OCI-M2 (cell line): ENCODE measurements around the gene KRT17.
"Not testable (repeated sequence)": the region's sequence is repeated elsewhere in the genome, so short reads cannot be mapped to it uniquely, and the experiment has no call there.

Experiments
- DNase-seq: peaks from one replicate; lab custom pipeline; 2025; ENCODE audit not compliant: unreplicated experiment; lab: John Stamatoyannopoulos, UW

Gene KRT17

DNA sequence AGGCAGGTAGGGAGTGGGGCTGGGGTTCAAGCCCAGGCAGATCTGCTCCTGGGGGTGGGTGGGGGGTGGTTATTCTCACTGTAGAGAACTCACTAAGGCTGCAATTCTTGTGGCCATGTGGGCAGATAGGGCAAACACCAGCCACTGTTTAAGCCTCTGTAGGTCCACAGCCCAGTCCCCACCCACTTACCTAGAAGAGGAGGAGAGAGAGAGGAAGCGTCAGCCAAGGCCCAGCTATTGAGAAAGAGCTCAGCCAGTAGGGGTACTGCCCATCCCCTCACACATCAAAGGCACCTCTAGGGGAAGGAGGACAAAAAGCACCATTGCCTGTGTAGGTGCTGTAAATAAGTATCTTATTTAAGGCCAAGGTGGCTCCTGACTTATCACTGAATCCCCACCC lies 24.7 kb downstream of the KRT17 start:
- no peak for DNase-seq

DNA sequence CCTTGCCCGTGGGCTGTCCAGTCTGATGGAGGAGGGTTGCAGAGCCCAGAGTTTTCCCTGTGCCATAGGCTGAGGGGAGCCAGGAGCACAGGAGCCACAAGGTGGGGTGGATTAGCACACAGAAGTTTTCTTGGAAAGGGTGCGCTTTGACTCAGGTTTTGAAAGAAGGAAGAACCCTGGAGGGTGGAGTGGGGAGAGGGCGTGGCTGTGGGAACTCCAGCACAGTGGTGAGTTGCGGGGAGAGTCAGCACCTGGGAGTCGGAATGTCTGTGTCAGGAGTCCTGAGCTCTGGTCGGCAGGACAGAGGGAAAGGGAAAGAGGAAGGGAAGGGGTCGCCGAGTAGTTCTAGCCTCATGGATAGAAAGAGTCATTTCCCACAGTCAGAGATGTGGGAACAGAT lies 28.8 kb downstream of the KRT17 start:
- no peak for DNase-seq

DNA sequence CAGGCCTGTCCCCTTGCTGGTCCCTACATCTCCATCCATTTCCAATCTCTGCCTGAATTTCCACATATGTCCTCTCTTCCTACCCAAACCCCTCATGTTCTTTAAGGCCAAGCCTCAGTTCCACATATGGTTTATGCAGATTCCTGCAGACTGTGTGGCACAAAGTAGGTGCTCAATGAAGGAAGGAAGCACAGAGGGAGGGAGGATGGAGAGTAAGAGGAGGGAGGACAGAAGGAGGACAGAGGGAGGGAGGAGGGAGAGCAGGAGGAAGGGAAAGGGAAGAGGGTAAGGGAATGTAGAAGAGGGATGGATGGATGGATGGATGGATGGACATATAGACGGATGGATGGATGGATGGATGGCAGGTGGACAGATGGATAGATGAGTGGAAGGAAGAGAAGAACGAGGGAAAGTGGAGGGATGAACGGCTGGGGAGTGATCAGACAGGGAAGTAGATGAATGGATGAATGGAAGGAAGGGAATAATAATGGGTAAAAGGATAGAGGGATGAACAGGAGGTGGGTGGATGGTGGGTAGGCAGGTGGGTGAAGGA lies 29.9 kb downstream of the KRT17 start:
- no peak for DNase-seq

DNA sequence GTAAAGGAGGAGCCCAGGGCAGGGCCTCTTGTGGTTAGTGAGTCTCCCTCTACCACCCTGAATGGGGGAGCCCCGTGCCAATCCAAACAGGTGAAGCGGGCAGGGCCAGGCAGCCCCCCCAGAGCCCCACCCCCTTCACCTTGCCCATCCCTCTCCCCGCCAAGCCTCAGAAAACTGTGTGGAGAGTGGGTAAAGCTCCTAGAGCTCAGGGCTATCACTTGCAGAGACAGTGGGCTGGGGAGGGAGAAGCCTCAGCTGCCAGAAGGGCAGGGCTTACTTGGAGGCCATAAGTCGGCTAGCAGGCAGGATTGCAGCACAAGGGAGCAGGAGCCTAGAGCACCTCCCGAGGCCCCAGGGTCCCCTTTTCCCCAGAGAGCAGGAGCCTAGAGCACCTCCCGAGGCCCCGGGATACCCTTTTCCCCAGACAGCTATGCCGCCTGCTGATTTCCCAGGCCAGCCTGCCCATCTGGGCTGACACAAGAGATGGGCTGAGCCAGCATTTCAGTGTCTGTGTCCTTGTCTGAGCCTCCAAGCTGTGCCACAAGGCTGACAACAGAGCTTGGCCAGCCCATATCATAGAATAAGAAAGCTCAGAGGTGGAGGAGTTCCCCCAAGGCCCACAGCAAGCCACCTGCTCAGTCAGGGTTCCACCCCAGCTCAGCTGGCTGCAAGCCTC lies 30.9 kb downstream of the KRT17 start:
- no peak for DNase-seq

DNA sequence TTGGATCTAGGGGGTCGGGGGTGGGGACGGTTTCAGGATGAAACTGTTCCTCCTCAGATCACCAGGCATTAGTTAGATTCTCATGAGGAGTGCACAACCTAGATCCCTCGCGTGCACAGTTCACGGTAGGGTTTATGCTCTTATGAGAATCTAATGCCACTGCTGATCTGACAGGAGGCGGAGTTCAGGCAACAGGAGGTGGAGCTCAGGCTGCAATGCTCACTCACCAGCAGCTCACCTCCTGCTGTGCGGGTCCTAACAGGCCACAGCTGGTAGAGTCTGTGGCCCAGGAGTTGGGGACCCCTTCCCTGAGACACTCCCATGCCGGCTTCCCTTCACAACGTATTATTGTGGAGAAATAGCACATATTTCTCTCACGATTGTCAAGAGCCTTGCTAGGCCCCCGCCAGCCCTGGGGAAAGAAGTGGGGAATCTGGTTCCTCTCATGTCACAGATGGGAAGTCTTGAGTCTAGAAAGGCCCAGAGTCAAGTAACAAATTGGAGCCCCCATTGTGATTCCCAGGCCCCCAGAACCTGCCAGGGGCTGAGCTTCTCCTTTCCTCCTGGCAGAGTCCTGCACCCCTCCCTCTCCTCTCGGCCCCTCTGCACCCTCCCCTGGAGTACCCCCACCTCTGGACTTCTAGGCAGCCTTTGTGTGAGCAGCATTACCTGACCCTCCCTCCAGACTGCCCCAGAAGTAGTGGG lies 31.6 kb downstream of the KRT17 start:
- DNase-seq: no peak

DNA sequence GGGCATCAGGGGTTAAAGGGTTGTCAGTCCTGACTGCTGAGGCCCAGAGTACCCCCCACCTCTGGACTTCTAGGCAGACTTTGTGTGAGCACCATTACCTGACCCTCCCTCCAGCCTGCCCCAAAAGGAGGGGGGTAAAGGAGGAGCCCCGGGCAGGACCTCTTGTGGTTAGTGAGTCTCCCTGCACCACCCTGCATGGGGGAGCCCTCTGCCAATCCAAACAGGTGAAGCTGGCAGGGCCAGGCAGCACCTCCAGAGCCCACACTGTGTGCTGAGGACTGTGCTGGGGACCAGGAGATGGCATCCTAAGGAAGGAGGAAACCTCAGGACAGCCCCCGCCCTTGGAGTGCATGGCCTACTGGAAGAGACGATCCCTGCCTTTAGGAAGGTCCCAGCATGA lies 35.1 kb downstream of the KRT17 start:
- no peak for DNase-seq

DNA sequence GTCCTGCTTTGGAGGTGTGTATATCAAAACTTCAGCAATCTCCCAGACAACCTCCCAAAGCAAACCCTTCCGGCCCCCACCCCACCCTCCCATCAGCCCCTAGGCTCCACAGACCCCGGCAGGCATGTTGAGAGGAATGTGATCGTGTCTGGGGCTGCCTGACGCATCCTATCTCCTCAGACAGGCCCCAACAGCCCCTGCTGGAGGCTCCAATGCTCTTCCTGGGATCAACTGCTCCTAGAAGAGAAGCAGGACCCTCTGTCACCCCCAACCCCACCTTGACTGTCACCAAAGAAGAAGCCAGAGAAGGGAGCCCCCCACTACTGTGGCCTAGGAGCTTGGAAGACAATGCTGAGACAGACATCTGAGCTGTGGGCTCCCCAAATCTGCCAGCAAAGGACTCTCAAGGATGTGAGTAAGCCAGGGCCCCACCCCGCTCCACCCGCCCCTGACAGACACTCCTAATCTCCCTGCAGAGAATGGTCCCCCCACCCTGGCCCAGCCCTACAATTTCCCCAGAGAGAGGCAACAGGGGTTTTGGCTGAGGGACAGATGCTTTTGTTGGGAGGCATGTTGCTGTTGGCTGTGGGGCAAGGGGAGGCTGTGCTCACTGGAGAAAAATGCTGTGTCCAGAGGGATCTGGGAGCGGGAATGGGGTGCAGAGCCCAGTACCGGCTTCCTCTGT lies 36.1 kb downstream of the KRT17 start:
- DNase-seq: no peak

DNA sequence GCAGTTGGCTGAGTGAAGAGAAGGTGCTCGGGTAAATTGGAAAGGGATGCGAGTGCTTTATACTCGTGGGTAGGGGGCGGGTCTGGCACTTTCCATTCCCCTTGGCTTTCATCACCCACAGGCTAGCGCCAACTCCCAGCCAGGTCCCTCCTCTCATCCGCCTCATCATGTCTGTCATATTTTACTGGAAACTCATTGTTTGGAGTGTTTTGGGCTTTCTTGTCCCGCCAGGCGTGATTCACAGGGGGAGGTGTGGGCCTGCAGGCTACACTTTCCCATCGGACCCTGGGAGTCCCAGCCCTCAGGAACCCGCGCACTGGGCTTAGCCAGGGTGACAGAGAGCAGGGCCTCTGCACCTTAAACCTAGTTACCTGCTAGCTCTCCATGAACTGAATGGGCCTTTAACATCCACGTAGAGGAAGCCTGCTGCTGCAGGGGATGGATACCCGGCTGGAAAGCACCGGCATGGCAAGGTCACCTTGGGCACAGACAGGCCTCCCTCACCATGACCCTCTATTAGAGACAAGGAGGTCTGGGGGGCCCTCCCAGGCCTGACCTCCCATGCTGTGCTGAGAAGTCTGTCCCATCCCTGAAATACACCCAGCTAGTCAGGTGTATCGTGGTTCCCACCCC lies 37.4 kb downstream of the KRT17 start, which contains the start of gene KRT14:
Gene KRT14, minus strand, starts transcription at position 33 of the 633 bp plus-strand sequence. CDS start 61 bp downstream, outside the sequence.
- DNase-seq: no peak

DNA sequence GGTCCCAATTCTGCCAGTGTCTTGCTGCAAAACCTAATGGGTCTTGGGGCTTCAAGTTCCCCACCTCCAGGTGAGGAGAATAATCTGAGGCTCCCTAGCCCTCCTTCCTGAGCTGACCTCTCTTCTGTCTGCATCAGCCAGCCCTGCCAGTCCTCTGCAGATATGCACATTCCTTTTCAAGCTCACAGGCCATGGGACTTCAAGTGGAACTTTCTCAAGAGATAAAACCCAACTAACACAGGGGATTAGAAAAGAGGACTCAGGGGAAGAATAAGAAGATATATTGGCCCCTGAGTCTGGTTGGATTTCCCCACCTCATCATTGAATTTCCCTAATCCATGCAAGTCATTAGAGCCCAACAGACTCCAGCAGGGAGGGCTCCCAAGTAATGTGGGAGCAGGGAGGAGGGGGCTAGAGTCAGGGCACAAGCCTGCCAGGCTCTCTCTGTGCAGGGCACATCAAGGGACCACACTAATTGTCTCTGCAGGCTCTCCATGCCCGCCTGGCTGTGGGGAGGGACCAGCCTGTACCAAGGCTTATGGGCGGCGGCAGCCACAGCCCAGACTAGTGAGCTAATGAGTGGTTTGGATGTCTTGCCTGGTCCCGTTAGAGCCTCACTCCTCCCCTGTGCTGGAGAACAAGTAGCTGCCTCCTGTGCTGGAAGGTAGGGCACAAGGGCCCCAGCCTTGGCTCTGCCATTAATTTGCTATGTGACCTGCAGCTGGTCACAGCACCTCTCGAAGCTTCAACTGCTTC lies 38.9 kb downstream of the KRT17 start:
- DNase-seq: no peak

DNA sequence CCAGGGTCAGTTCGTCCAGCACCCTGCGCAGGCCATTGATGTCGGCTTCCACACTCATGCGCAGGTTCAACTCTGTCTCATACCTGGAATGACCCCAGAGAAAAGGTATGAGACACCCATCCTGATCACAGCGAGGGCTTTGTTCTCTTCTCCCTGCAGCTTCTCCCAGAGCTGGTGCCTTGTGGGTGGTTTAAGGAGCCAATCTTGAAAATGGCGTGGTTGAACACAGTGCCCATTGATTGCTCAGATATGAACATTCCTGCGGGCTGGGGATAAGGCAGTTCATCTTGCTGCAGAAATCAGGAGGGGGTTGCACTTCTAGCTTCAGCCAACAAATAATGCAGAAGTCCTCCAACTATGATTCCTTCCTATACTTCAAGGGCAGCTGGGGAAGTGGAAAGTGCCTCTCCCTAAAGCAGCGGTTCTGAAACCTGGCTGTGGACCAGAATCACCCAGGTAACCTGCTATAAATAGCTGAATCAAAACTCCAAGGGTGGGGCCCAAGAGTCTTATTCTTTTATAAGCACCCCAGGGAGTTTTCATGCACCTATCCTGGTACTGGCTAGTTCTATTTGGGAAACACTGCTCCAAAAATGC lies 39.9 kb downstream of the KRT17 start:
- DNase-seq: not testable (repeated sequence)

DNA sequence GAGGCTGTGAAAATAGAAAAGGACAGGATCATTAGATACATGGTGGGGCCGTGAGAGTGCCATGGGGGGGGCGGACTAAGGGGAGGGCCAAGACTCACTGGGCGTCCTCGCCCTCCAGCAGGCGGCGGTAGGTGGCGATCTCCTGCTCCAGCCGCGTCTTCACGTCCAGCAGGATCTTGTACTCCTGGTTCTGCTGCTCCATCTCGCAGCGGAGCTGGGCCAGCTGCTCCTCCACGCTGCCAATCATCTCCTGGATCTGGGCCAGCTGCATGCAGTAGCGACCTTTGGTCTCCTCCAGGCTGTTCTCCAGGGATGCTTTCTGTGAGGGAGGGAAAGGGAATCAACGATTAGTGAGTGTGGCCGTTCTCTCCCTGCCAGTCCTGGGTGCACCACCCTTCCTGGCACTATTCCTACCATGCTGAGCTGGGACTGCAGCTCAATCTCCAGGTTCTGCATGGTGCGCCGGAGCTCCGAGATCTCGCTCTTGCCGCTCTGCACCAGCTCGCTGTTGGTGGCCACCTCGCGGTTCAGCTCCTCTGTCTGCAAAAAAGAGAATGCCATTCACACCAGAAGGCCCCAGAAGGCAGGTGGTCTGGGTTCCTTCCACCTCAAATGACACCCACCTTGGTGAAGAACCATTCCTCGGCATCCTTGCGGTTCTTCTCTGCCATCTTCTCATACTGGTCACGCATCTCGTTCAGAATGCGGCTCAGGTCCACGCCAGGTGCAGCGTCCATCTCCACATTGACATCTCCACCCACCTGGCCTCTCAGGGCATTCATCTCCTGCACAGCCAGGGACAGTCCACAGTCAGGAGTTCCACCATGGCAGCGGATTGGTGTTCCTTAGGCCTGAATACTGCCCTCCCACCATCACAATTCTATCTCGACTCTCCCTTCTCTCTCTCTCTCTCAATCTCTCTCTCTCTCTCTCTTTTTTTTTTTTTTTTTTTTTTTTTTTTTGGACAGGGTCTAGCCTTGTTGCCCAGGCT lies 40.9 kb downstream of the KRT17 start:
- no peak for DNase-seq

DNA sequence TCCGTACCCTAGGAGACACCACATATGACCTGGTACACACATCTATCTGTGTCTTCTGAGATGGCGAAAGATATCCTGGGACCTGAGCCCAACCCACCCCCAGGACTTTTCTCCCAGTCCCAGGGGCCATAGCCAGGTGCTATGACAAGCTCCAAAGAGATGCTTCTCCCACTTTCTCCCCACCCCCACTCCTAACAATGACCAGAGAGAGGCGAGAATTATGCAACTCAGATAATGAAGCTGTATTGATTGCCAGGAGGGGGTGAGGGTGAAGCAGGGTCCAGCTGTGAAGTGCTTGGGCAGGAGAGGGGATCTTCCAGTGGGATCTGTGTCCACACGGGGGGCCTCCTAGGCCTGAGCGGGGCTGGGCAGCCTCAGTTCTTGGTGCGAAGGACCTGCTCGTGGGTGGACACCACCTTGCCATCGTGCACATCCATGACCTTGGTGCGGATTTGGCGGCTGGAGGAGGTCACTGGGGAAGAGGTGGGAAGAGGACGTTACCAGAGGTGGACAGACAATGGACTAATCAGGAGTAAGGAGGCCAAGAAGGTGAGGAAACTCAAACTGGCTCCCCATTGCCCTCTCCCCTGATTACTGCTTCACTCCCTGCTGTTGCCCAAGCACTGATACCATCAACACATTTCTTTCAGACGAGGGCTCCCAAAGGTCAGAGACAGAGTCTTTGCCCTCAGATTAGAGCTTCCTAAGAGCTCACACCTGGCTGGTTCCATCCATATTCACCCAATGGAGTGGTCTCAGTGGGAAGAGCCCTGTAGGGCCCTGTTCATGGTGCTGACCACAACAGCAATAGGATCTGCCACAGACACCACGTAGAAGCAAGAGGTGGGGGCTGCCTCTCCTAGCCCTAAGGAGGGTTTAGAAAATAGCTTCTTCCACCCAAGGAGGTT lies 42.1 kb downstream of the KRT17 start:
- not testable (repeated sequence) for DNase-seq

DNA sequence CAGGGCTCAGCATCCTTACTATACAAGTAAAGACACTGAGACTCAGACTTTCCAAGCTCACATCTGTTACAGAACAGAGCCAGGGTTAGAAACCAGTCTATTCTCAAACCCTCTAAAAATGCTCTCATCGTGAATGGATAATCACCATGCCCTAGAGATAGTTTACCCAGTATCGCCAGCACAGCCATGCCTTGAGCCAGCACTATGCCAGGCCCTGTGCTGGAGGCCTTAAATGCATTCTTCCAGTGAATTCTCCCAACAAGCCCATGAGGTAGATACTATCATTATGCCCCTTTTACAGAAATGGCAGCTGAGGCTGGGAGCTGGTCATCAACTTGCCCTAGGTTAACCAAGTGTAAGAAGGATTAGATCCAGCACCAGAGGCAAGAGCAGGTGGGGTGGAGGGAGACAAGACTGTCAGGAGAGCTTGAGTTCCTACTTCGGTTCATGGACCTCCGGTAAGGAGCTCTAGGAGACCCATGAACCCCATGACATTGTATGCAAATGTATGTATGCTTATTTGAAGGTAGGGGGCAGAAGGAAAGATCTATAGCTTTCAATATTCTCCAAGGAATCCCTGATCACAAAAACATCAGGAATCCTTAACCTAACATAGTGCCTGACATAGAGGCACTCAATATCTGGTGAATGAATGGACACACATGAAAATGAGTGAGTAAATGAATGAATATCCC lies 42.9 kb downstream of the KRT17 start:
- no peak for DNase-seq

DNA sequence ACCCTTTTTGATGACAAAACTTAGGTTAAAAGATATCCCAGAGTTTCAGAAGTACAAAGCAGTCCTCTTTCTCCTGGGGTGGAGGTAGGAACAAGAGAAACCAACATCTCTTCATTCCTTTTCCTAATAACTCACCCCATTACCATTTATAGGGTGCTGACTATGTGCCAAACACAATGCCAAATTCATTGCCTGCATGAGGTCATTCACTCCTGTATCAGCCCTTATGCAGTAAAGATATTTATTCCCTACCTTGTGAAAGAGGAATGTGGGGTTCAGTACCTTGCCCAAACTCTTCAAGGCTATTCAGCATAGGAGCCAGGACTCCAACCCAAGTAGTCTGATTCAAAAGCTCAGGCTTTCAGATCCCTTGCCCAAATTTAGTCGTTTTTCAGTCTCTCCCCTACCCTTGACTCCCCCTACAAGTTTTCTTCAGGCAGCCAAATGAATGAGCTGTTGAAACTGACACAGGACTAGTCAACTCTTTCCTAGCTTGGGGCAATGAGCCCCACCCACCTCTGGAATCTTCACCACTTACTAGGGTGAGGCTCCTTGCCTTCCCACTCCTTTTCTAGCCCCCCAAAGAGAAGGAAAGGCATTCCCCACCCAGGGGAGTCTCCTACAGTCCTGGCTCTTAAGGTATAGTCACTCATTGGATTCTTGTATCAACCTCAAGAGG lies 43.5 kb downstream of the KRT17 start:
- DNase-seq: no peak

DNA sequence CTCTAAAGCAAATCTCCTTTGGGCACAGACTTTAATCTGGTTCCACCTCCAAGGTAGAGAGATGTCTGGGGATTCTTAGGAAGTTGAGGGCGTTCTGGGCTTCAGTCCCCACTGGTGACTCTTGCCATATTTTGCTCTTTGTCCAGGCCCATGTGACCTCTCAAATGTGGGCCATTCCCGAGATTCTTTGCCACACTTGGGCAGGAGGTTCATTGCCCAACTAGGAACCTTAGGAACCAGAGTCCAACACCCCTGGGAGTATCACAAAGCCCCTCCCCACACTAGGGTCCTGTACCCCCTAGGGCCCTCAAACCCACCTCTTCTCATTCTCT lies 44.2 kb downstream of the KRT17 start:
- no peak for DNase-seq

DNA sequence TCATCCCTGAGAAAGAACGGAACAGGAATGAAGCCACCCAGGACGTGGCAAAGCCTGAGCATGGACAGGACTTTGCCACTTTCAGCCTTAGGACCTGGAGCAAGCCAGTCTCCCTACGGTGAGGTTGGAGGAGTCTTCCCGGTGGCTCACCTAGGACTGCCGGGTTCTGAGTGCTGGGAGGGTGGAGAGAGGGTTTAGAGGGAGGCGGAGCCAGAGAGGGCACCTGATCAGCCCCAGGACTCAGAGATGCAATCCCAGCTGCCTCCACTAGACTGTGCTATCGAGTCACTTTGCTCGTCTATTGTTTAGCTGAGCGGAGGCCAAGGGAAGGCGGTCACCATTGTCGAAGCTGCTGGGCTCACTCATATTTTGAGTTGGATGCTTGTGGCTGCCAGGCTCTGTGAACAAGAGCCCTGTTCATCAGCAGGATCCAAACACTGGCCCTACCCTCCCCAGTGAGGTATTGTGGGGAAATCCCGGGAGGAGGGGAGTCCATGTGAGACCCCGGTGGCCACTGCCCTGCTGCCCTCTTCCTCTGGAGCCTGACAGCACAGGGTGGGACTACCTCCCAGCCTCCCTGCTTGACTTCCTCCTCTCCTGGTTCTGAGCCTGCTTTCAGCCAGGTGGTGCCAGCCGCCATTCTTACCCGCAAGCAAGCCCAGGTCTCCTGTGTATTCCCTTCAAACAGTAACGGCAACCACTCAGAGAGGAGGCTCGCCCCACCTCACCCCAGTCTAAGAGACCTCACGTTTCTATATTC lies 44.7 kb downstream of the KRT17 start:
- no peak for DNase-seq
